GM21717 (cell line): Measurements from ENCODE around the gene CEBPB.
A peak's percentile ranks its signal among the peaks of the same experiment; 100 is the strongest.
"Not testable (repeated sequence)": the region's sequence is repeated elsewhere in the genome, so short reads cannot be mapped to it uniquely, and the experiment has no call there.

ENCODE experiments used
- ATAC-seq: cut with Tn5 transposase; IDR thresholded peaks from one replicate; pipeline ENCODE4 v1.9.1; 2021; ENCODE audit warnings: mild to moderate bottlenecking, moderate library complexity; ENCODE audit not compliant: unreplicated experiment

The CEBPB gene

DNA sequence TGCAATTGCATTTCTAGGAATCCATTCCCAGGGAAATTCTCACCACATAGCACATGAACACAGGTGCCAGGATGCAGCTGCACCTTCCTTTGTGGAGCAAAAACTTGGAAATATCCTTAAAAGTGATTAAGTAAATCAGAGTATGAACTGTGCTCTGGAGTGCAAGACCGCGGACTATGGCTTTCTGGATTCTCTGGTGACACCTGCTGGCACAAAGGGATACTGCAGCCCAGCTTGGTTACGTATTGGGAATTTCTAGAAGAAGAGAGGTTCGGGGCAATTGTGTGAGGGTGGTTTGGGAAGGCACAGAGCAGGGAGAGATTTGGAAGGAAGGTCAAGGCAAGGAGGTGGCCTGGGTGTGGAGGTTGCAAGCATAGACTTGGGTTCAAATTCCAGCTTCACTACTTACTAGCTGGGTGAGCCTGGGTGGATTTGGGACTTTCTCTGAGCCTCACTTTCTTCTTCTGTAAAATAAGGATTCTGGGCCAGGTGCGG, 21.3 kb upstream of the CEBPB start:
- ATAC-seq, result no peak

DNA sequence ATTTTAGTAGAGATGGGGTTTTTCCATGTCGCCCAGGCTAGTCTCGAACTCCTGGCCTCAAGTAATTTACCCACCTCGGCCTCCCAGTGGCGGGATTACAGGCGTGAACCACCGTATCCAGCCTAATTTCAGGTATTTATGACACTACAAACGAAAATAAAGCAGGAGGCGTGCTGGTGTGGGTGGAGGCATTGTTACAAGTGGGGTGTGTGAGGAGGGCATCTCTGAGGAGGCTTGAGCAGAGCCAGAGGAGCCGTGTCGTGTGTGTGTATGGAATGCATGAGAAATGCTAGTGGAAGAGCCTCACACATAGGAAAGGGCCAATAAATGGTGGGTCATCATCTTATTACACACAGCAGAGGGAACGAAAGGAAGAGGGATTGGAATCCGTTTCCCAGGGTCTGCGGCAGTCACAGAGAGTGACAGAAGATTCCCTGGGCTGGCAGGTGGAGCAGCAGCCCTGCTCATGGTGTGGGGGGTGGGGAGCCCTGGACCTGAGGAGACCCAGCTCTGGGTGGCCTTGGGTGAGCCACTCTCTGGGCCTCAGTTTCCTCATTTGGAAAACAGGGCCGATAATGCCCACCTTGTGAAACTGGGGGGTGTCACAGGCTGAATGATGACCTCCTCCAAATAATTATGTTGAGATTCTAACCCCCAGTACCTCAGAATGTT, 19.9 kb upstream of the CEBPB start:
- ATAC-seq, result no peak

DNA sequence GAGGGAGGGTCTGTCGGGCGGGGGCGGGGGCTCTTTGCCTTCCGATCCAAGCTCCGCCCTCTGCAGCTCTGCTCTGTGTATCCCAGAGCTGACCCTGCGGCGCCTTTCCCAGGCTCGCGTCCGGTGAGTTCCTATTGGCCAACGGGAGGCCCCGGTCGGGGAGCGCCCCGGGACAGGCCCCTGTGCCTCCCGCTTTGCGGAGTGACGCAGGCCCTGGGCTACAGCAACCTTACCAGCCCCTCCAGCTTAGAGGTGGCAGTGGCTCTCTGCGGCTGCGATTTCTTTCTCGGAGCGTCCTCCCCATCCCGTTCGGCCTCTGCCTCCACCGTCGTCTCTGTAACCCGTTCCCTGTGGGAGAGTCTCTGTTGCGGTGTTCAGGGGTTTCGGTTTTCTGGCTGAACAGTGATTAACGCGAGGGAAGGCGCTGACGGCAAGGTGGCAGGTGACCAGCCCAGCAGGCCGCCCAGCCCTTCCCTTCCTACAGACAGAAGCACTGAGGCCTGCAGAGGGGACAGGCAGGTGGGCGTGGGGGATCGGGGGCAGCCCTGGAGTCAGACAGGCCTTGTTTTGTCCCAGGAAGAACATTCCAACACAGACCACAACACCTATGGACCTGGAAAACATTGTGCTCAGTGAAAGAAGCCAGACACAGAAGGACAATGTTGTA, 18.1 kb upstream of the CEBPB start:
- no peak for ATAC-seq

DNA sequence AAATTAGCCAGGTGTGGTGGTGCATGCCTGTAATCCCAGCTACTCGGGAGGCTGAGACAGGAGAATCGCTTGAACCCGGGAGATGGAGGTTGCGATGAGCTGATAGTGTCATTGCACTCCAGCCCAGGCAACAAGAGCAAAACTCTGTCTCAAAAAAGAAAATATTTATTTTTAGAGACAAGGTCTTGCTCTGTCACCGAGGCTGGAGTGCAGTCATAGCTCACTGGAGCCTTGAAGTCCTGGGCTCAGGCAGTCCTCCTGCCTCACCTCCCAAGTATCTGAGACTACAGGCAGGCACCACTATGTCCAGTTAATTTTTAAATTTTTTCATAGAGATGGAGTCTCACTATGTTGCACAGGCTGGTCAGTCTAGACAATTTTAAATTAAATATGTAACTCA, 16.2 kb upstream of the CEBPB start:
- no peak for ATAC-seq

DNA sequence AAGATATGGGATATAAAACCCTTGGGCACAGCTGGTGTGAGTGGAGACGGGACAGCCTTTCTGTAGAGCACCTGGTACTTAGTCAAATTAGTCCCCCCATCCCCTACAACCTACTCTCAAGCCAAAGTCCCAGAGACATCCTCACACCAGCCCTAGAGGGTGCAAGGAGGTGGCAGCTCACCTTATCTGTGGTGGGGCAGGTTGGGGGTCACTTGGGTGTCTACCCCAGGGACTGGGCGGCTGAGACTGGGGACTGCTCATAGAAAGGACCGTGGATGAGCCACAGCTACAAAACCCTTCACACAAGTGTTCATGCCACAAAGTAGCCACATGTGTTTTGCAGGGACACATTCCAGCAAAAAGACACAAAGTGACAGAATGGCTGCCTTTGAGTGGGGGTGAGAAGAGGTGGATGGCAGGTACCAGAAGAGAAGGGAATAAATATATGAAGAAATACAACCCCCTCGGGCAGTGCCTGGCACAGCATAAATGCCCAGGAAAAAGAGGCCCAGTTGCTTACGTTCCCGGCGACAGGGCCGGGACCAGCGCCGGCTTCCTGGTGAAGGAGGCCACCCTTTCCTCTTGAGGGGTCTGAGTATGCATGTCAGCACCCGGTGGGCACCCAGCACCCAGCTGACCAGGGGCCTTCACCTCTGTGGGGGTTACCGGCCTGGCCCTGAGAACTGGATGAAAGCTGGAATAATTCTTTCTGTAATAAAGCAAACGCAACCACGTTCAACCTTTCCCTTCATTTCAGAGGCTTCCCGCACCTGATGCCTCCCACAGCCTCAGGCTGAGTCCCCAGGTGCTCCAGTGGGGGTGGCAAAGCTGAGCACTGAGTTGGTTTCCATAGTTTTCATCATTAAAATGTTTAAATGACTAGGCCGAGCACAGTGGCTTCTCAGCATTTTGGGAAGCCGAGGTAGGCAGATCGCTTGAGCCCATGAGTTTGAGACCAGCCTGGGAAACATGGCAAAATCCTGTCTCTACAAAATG, 14.4 kb upstream of the CEBPB start:
- no peak for ATAC-seq

DNA sequence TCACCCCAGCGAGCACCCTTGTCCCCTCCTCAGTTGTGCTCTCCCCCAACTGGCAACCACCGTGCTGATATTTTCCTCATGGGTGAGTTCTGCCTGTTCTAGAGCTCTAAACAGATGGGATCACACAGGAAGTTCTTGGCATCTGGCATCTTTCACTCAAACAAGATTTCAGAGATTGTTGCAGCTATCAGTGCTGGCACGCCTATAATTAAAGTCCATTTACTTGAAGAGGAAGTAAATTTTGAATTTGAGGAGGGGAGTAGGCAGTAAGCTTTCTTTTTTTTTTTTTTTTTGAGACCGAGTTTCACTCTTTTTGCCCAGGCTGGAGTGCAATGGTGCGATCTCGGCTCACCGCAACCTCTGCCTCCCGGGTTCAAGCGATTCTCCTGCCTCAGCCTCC, 12.0 kb upstream of the CEBPB start:
- not testable (repeated sequence) for ATAC-seq

DNA sequence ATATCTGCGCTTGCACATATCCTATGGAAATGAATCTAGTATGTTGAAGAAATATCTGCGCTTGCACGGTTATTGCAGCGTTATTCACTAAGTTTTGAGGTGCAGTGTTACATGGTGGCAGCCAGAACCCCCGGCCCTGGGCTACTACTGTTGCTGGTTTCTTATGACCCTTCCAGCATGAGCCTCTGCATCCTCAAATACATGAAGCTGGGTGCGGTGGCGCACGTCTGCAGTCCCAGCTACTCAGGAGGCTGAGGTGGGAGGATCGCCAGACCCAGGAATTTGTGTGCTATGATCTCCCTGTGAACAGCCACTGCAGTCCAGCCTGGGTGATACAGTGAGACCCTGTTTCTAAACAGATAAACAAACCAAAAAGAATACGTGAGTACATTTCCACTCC, 9.3 kb upstream of the CEBPB start:
- no peak for ATAC-seq

DNA sequence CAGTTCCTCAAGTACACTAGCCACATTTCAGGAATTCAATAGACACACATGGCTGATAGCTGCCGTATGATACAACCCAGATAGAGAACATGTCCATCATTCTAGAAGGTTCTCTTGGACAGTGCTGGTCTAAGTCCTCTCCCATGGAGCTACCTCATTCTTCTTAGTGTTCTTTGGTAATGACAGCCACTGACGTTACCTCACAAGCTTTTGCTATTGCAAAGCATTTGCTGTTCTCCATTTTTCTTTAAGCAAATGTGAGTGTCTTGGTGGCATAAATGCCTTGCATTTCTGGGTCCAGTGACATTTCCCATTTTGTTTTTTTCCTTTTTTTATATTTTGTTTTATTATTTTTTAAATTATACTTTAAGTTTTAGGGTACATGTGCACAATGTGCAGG, 8.3 kb upstream of the CEBPB start:
- ATAC-seq, result no peak

DNA sequence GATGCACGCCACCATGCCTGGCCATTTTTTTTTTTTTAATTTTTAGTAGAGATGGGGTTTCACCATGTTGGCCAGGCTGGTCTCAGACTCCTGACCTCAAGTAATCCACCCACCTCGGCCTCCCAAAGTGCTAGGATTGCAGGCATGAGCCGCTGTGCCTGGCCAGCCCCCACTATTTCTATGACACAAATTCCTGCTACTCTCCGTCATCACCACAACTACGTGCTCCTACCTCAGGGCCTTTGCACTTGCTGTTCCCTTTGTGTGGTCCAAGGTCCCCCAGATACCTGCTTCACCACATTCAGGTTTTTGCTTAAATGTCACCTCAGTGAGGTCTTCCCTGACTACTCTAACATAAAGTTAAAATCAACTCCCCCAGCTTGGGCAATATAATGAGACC, 5.2 kb upstream of the CEBPB start:
- ATAC-seq, result no peak

DNA sequence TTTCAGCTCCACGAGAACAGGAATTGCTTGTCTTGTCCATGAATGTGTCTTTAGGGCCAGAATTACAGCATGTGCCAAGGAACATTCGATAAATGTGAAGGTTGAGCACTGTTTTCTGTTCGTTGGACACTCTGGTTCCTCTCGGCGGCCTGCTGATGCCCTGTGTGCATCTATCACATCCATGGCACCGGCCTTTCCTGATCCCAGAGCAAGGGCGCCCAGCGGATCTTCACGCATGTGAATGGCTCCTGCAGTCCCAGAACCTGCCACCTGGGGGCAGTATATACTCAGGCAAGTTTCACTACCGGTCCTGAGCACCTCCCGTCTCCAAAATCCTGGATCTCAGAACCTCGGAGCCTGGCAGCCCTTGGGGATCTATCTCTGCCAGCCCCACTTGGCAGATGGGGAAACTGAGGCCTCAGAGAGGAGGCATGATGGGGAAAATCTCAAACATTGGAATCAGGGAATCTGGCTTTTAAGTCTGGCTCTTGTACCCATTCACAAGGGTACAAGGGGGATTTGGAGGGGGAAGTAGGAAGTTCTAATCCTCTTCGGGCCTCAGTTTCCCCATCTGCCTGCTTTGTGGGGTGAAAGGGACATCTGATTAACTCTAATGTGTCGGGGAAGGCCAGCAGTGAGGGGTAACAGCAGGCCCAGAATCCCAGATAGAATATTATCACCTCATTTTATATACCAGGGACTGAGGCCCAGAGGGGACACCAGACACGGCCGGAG, 4.3 kb upstream of the CEBPB start:
- ATAC-seq, result no peak

DNA sequence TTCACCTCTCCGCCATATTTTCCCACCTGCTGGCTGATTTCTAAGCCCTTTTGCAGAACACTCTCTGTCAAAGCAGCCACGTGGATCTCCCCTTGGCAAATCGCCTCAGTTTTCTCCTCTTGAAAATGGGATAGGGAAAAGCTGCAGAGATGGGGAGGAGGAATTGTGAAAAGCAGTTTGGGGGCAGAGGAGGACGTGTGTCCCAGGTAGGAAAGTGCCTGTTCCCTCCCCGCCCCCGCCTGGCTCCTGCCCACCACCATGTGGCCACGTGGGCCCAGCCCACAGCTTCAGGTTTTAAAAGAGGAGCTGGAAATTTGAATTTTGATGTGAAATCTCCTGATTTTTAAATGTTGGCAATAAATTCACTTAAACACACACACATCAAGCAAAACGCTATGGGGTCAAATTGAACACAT, 3.6 kb upstream of the CEBPB start:
- ATAC-seq, result no peak

DNA sequence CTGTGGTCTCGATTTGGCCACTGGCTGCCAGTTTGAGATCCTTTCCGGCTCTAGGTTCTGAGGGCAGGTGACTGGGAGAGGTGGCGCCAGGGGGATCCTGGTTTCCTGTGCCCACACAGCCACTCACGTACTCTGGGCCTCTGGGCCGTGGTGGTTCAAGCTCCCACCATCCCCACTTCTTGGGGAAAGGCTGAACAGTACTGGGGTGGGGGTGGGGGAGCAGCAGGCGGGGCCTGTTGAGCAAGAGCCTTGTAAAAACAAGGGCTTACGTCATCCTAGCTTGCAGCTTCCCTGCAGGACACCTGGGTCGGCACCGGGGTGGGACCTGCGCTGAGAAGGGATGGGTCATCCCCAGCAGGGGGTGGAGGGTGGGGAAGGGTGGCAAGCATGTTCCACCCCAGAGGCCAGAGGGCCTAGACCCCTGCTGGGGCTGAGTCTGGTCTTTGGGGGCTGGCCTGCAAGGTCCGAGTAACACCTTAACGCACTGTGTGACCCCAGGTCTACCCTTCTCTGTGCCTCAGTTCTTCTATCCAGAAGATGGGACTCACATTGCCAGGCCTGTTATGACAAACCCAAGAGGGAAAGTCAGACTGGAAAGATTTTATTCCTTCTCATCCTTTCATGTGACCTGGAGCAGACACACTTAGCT, 3.1 kb upstream of the CEBPB start:
- ATAC-seq, result no peak

DNA sequence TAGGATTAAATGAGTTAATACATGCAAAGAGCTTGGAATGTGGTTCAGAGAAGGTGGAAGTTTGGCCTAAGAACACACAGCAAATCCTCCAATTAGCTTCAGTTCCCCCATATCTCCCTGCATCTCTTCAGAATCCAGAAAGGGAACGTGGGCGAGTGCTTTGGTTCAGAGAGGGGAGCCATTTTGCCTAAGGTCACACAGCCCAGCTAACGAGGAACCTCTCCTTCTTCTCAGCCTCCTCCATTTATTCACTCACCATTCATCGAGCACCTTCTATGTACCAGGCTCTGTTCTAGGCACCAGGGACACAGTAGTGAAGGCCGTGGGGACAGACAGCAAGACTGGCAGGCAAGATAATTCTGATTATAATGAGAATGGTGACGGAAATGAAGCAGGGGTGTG, 2.3 kb upstream of the CEBPB start:
- no peak for ATAC-seq

DNA sequence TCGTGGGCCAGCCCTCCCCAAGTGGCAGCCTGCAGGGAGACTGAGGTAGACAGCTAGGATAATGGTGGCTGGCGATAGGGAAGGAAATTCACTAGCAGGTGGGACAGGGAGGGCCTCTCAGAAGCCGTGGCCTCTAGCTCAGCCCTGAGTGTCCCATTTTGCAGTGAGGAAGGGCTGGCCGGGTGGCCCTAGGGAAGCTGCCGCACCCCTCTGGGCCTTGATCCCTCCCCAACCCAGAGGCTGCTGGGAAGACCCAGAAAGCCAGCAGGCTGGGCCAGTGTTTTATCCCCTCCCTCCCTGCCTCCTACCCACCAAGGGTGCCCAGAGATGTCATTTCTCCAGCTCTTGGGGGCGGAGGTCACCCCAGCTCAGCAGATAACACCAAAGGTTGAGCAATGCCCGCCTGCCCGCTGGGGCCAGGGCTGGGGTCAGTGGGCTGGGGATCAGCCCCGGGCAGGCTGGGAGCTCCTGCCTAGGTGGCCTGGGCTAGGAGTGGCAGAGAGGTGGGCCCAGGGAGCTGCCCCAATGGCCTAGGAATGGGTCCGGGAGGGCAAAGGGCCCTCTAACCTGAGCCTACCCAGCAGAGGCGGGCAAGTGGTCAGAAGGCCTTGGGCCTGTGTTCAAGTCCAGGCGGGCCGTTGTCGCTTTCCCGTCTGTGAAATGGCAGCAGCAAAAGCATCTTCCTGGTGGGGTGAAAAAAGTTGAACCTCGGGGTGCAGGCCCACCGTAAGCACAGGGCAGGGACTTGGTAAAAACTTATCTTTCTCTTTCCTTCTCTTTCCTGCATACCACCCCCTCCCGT, 1.6 kb upstream of the CEBPB start:
- ATAC-seq, result no peak

DNA sequence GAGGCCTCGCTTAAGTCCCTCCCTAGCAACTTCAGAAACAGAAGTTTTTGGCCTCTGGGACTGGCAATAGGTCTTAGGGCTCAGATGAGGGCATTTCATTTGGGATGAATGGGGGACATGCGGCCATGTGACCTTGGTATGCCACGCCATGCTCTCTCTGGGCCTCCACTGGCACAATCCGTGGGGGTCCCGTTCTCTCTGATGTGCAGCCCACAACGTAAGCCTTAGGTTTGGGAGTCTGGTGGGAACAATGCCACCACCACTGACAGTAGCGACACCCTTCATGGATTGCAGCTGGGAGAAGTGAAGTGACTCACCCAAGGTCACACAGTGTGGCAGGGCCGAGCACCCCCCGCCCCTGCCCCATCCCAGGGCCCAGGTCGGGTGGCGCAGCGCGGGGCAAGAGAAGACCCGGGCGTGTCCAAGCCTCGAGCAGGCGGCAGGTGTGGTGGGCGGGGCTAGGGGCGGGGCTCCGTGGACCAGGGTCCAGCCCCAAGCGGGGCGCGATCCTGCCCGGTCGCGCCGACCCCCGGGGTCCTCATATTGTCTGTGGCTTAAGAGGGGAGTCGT, 864 bp upstream of the CEBPB start:
- no peak for ATAC-seq

DNA sequence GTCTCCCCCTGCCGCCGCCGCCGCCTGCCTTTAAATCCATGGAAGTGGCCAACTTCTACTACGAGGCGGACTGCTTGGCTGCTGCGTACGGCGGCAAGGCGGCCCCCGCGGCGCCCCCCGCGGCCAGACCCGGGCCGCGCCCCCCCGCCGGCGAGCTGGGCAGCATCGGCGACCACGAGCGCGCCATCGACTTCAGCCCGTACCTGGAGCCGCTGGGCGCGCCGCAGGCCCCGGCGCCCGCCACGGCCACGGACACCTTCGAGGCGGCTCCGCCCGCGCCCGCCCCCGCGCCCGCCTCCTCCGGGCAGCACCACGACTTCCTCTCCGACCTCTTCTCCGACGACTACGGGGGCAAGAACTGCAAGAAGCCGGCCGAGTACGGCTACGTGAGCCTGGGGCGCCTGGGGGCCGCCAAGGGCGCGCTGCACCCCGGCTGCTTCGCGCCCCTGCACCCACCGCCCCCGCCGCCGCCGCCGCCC, 474 bp downstream of the CEBPB start:
- ATAC-seq, result peak; percentile 22

DNA sequence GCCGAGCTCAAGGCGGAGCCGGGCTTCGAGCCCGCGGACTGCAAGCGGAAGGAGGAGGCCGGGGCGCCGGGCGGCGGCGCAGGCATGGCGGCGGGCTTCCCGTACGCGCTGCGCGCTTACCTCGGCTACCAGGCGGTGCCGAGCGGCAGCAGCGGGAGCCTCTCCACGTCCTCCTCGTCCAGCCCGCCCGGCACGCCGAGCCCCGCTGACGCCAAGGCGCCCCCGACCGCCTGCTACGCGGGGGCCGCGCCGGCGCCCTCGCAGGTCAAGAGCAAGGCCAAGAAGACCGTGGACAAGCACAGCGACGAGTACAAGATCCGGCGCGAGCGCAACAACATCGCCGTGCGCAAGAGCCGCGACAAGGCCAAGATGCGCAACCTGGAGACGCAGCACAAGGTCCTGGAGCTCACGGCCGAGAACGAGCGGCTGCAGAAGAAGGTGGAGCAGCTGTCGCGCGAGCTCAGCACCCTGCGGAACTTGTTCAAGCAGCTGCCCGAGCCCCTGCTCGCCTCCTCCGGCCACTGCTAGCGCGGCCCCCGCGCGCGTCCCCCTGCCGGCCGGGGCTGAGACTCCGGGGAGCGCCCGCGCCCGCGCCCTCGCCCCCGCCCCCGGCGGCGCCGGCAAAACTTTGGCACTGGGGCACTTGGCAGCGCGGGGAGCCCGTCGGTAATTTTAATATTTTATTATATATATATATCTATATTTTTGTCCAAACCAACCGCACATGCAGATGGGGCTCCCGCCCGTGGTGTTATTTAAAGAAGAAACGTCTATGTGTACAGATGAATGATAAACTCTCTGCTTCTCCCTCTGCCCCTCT, 1.1 kb downstream of the CEBPB start:
- peak; percentile 23 for ATAC-seq
